ENCODE data around the gene KCNK16.

The KCNK16 gene

GRCh38 chr6:39335780-39336545 lies 13.5 kb upstream of the KCNK16 start:
- H3K9me2 ChIP-seq (replicated peaks; ENCODE audit: control insufficient read depth, low read length): no peaks in the 10 kb centered on the region
- no peaks in the 10 kb centered on the region for H3K9me3 ChIP-seq (ENCODE audit: control insufficient read depth, insufficient read depth, low read length)
- no peaks in the 10 kb centered on the region for H3K36me3 ChIP-seq (ENCODE audit: control insufficient read depth, low read length)
- no peak overlapping the region for H3K4me3 ChIP-seq (ENCODE audit: low read length)
- TF ChIP-seq EZH2phosphoT487 (IDR thresholded peaks at IDR 0.05; ENCODE audit: borderline replicate concordance, low read length): no peak
- no peak for TF ChIP-seq CTCF (IDR thresholded peaks at IDR 0.05; ENCODE audit: low read depth, low read length, poor library complexity, severe bottlenecking)
- H4K20me1 ChIP-seq (ENCODE audit: control insufficient read depth, insufficient read depth, low read depth, low read length): no peaks in the 10 kb centered on the region
- H3F3A ChIP-seq (ENCODE audit: control insufficient read depth, insufficient read depth): no peaks in the 10 kb centered on the region
- no peaks in the 10 kb centered on the region for H3K79me2 ChIP-seq (ENCODE audit: control insufficient read depth, low read length)
- no peak overlapping the region for H3K4me2 ChIP-seq (ENCODE audit: low read length)
- no peaks in the 10 kb centered on the region for H3K4me1 ChIP-seq (ENCODE audit: control insufficient read depth, low read length)
- no peak overlapping the region for H3K27ac ChIP-seq (ENCODE audit: low read depth, low read length)
- H3K27me3 ChIP-seq (ENCODE audit: control insufficient read depth, low read length): 0 out of 2 replicates have a peak, but pooled peaks cover 3% of the 10 kb centered on the region

- no peaks in the 10 kb centered on the region for H3K79me2 ChIP-seq (ENCODE audit: control insufficient read depth, low read length)
These were observed 11.3 kb upstream of the KCNK16 start for GRCh38 chr6:39333644-39334438.

GRCh38 chr6:39330476-39330875 lies 8.0 kb upstream of the KCNK16 start:
- no peaks in the 10 kb centered on the region for H3K4me1 ChIP-seq (ENCODE audit: control insufficient read depth, low read length)
- no peak overlapping the region for H3K4me2 ChIP-seq (ENCODE audit: low read length)
- H3K36me3 ChIP-seq (ENCODE audit: control insufficient read depth, low read length): no peaks in the 10 kb centered on the region
- no peaks in the 10 kb centered on the region for H3K9me2 ChIP-seq (replicated peaks; ENCODE audit: control insufficient read depth, low read length)
- no peaks in the 10 kb centered on the region for H3F3A ChIP-seq (ENCODE audit: control insufficient read depth, insufficient read depth)
- H3K4me3 ChIP-seq (ENCODE audit: low read length): no peak overlapping the region
- H4K20me1 ChIP-seq (ENCODE audit: control insufficient read depth, insufficient read depth, low read depth, low read length): no peaks in the 10 kb centered on the region
- no peaks in the 10 kb centered on the region for H3K9me3 ChIP-seq (ENCODE audit: control insufficient read depth, insufficient read depth, low read length)
- no peak for TF ChIP-seq CTCF (IDR thresholded peaks at IDR 0.05; ENCODE audit: low read depth, low read length, poor library complexity, severe bottlenecking)
- no peak for TF ChIP-seq EZH2phosphoT487 (IDR thresholded peaks at IDR 0.05; ENCODE audit: borderline replicate concordance, low read length)
- no peaks in the 10 kb centered on the region for H3K27me3 ChIP-seq (ENCODE audit: control insufficient read depth, low read length)
- no peak overlapping the region for H3K27ac ChIP-seq (ENCODE audit: low read depth, low read length)
- H3K79me2 ChIP-seq (ENCODE audit: control insufficient read depth, low read length): no peaks in the 10 kb centered on the region

More at GRCh38 chr6:39333644-39334438, 11.3 kb upstream of the KCNK16 start:
- TF ChIP-seq EZH2phosphoT487 (IDR thresholded peaks at IDR 0.05; ENCODE audit: borderline replicate concordance, low read length) (no peak), CTCF (IDR thresholded peaks at IDR 0.05; ENCODE audit: low read depth, low read length, poor library complexity, severe bottlenecking) (no peak)
- H4K20me1 ChIP-seq (ENCODE audit: control insufficient read depth, insufficient read depth, low read depth, low read length): no peaks in the 10 kb centered on the region
- no peak overlapping the region for H3K4me2 ChIP-seq (ENCODE audit: low read length)
- no peaks in the 10 kb centered on the region for H3K36me3 ChIP-seq (ENCODE audit: control insufficient read depth, low read length)
- H3K4me1 ChIP-seq (ENCODE audit: control insufficient read depth, low read length): no peaks in the 10 kb centered on the region
- no peaks in the 10 kb centered on the region for H3K9me2 ChIP-seq (replicated peaks; ENCODE audit: control insufficient read depth, low read length)
- no peak overlapping the region for H3K4me3 ChIP-seq (ENCODE audit: low read length)
- H3K27ac ChIP-seq (ENCODE audit: low read depth, low read length): no peak overlapping the region
- no peaks in the 10 kb centered on the region for H3K27me3 ChIP-seq (ENCODE audit: control insufficient read depth, low read length)
- H3F3A ChIP-seq (ENCODE audit: control insufficient read depth, insufficient read depth): no peaks in the 10 kb centered on the region
- H3K9me3 ChIP-seq (ENCODE audit: control insufficient read depth, insufficient read depth, low read length): no peaks in the 10 kb centered on the region

Measured in DOHH2 (cell line).